ENCODE results near the gene C11orf21.

Gene C11orf21

DNA sequence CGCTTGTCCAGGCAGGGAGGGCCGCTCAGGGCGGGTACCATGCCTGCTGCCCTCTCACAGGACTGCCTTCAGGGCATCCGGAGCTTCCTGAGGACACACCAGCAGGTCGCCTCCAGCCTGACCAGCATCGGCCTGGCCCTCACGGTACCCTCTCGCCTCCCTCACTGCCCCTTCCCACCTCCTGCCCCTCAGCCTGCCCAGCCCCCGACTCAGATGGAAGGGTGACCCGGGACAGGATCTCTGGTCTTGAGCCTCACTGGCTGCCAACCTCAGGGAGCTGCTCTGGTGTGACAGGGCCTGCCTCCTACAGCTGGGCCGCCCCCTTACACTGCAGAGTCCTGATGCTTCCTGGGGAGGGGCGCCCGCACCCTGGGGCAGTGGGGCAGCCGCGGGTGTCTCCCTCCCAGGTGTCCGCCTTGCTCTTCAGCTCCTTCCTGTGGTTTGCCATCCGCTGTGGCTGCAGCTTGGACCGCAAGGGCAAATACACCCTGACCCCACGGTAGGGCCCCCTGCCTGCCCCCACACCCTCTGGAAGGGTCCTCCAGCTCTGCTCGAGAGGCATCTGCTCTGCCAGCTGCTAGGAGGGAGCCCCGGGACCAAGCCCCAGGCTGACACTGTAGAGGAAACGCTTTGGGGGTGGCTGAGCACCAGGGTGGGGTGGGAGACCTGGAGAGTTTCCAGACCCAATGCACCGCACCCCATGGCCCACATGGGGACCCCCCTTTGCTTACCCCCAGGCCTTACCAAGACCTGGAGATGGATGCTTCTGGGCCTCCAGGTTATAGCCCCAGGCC, 14.6 kb upstream of the C11orf21 start:
- DNase-seq (ENCODE audit: low read depth) = no peak
- H3K4me3 ChIP-seq (ENCODE audit: low read depth, low read length) = no peak overlapping the region
- TF ChIP-seq, protein P1, sequence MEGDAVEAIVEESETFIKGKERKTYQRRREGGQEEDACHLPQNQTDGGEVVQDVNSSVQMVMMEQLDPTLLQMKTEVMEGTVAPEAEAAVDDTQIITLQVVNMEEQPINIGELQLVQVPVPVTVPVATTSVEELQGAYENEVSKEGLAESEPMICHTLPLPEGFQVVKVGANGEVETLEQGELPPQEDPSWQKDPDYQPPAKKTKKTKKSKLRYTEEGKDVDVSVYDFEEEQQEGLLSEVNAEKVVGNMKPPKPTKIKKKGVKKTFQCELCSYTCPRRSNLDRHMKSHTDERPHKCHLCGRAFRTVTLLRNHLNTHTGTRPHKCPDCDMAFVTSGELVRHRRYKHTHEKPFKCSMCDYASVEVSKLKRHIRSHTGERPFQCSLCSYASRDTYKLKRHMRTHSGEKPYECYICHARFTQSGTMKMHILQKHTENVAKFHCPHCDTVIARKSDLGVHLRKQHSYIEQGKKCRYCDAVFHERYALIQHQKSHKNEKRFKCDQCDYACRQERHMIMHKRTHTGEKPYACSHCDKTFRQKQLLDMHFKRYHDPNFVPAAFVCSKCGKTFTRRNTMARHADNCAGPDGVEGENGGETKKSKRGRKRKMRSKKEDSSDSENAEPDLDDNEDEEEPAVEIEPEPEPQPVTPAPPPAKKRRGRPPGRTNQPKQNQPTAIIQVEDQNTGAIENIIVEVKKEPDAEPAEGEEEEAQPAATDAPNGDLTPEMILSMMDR (conservative IDR thresholded peaks at IDR 0.05; ENCODE audit: low read depth, low read length) = no peak

DNA sequence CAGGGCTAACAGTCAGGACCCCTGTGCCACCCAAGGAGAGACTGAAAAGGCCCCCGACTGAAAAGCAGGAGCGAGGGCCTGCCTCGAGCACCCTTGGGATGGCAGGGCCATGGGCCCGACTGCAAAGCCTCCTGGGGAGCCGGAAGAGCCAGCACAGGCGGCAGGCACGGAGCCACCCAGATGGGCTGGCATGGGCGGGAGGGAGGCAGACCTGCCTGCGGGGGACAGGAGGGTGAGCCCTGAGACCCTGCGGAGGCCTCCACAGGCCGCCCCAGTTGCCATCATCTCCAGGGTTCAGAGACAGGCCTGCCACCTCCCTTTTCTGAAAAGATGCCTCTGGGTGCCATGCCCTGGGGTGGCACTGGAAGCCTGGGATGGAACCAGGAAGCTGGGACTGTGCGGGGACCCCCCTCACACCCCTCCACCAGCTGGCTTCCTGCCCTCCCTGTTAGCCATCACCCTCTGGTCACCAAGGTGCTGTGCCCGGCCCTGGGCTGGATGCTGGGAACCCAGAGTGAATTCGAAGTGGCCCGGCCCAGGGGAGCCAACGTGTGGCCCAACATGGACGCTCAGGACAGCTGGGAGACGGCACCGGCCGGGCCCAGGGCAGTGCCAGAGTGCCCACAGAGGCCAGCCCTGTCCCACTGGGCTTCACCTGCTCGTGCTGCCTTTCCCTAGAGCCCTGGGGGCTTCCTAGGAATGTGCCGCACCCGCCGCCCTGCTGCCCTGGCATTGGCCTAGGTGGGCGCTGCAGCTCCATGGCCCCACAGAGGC, 13.9 kb upstream of the C11orf21 start:
- TF ChIP-seq, protein P1 (conservative IDR thresholded peaks at IDR 0.05; ENCODE audit: low read depth, low read length) = no peak
- DNase-seq (ENCODE audit: low read depth) = no peak

DNA sequence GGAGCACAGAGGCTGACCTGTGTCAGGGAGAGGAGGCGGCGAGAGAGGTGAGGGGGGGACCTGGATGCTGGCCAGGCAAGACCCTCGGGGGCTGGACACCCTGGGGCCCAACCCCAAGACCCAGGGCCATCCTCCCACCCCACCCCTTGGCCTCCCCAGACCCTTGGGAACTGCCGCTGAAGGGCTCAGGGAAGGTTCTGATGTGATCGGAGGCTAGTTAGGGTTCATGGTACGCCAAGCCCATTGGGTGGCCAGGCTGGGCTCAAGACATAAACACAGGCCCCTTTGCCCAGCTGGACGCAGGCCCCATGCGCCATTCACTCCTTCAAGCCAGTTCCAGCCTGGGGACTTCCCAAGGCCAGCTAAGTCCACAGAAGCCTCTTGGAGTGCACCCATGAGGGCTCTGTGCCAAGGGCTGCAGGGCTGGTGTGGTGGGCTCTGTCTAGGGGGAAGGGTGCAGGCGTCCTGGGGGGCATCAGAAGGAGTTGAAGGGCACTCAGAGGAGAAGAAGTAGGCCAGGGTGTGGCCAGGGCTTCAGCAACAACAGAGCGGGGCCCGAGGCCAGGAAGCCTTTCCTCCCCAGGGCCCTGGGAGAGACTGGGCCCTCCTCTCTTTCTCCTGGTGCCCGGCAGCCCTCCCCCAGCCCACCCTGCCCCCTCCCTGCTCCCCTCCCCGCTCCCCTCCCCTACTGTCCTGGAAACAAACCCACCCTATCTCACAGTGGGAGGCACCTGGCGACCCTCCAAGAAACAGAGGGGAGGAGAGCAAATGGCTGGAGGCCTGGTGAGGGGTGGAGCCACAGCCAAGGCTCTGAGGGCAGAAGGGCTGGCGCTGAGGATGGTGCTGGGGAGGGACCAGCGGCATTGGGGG, 13.0 kb upstream of the C11orf21 start:
- no peak overlapping the region for H3K4me3 ChIP-seq (ENCODE audit: low read depth, low read length)
- peak; percentile 85 for DNase-seq (ENCODE audit: low read depth)
- TF ChIP-seq, protein P1 (conservative IDR thresholded peaks at IDR 0.05; ENCODE audit: low read depth, low read length) = no peak

More for the DNA sequence above, 13.9 kb upstream of the C11orf21 start:
- H3K4me3 ChIP-seq (ENCODE audit: low read depth, low read length) = no peak overlapping the region

DNA sequence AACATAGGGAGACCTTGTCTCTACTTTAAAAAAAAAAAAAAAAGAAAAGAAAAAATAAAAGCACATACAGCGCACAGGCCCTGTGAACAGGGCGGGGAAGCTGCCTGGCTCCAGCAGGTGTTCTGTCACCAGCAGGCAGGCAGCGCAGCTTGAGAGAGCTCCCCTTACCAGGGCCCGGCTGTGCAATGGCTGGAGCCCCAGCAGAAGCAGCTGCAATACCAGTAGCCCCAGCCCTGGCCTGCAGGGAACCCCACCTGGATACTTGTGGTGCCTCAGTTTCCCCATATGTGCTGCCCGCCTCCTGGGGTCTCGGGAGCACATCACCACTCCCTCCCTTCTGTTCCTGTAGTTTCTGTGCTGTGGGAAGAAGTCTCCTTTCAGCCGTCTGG, 12.4 kb upstream of the C11orf21 start:
- no peak overlapping the region for H3K4me3 ChIP-seq (ENCODE audit: low read depth, low read length)
- TF ChIP-seq, protein P1 (conservative IDR thresholded peaks at IDR 0.05; ENCODE audit: low read depth, low read length) = no peak
- no peak for DNase-seq (ENCODE audit: low read depth)

DNA sequence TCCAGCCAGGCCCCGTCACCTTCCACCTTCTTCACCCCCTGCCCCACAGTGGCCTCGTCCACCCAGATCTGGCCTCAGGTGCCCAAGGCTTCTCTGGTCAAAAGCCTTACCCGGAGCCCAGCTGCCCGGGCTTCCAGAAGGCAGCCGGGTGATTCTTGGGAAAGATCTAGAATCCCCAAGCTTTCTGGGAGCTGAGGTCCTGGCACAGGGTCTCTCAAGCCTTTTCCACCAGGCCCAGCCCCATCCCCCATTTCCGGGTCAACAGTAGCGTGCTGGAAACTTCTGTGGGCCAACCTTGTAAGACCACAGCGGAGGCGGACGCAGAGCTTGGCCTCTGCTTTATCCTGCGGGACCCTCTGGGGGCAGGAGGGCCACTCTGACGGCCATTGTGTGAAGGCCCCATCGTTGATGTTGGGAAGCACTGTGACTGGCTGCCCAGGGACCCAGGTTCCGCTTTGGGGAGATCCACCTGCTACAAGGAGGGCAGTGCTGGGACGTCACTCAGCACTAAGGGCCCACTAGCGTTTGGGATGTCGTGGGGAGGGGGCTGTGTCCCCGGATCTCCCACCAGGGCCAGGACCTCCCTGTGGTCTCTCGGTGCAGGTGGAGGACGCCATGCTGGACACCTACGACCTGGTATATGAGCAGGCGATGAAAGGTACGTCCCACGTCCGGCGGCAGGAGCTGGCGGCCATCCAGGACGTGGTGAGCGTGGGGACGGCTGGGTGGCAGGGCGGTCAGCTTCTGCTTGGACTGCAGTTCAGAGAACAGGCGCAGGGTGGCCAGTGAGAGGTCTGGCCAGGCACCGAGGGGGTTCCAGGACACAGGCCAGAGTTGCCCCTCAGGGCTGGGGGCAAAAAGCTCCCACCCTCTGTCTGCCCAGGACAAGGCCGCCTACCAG, 11.6 kb upstream of the C11orf21 start:
- H3K4me3 ChIP-seq (ENCODE audit: low read depth, low read length) = no peak overlapping the region
- TF ChIP-seq, protein P1 (conservative IDR thresholded peaks at IDR 0.05; ENCODE audit: low read depth, low read length) = no peak
- no peak for DNase-seq (ENCODE audit: low read depth)

Measured in choroid plexus epithelial cell (primary cell).